ENCODE results near the gene NAA15. TPM values are rescaled to one million over a fixed set of nuclear protein-coding genes. Genes with fewer than 3 reads are reported as not detected.
A peak's percentile ranks its signal among the peaks of the same experiment; 100 is the strongest.

NAA15 gene
- total and polyA plus RNA-seq, 2 of the 8 experiments (the other 6 are each of a cell fraction or from before 2014, with no cell fraction given): 9.7 to 124 TPM

DNA sequence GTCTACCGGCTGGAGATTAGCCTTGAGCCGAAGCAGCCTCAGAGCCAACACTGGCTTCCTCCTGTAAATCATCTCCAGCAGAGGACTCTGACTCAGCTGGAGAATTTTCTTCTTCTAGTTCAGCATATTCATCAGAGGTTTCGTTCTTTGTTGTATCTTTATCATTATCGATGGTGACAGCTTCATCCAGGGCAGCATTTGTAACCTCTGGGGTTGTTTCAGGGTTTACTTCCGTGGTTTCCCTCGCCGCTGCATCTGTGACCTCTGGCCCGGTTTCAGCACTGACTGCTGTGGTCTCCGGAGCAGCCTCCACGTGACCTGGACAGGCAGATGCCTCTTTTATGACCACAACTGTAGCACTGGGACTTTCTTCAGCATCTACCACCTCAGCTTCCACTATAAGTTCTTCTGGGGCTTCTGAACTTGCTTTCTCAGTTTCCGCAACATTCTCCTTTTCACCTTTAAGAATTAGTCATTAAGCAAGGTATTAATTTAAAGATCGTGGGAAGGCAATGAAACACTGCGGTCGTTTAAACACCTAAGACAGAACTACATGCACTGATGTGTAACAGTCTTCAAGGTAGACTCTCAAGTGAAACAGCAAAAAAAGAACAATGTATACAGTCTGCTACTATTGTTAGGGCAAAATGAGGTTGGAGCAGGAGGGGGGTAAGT is 34.6 kb upstream of the NAA15 start:
- Histone ChIP-seq H3K23me2 (ENCODE audit: low read depth, low read length) (no peaks in the 10 kb centered on the region), H3K4me2 (ENCODE audit: insufficient read depth in 1 of 2, low read depth in 2 of 2, low read length in 2 of 2) (peak overlapping the region in 1 of 2 experiments; percentile 21; a peak in 1 of 4 replicates), H3K27ac (ENCODE audit: low read depth, low read length) (no peak overlapping the region), H2AK5ac (ENCODE audit: low read depth, low read length) (no peak overlapping the region), H3K14ac (ENCODE audit: insufficient read length) (no peak overlapping the region), H2BK20ac (ENCODE audit: low read length) (no peak overlapping the region), H3K79me2 (ENCODE audit: control insufficient read depth in 1 of 2, insufficient read depth in 2 of 2, low read length in 2 of 2) (no peaks in the 10 kb centered on the region), H3K4ac (replicated peaks; ENCODE audit: insufficient read length, low read depth, low read length) (no peak overlapping the region), H4K20me1 (replicated peaks in 1 of 2; ENCODE audit: control insufficient read depth in 1 of 2, insufficient read depth in 2 of 2, low read length in 2 of 2) (no peaks in the 10 kb centered on the region), H4K91ac (replicated peaks; ENCODE audit: insufficient read length, low read length) (no peak overlapping the region), H3K9me3 (ENCODE audit: insufficient read depth in 2 of 2, low read depth in 1 of 2, low read length in 1 of 2) (no peaks in the 10 kb centered on the region), H2BK5ac (ENCODE audit: low read depth, low read length) (no peak overlapping the region), H3K27me3 (replicated peaks in 1 of 4; ENCODE audit: control insufficient read depth in 3 of 4, extremely low read depth in 1 of 4, insufficient read depth in 3 of 4, low read length in 3 of 4) (no peaks in the 10 kb centered on the region), H3K79me1 (ENCODE audit: low read depth, low read length) (no peaks in the 10 kb centered on the region), H2BK120ac (replicated peaks; ENCODE audit: low read depth, low read length) (no peak overlapping the region), H4K5ac (ENCODE audit: insufficient read length, low read depth, low read length) (no peak overlapping the region), H2BK15ac (ENCODE audit: low read length) (no peak overlapping the region; the same call in 1 of the 2 replicates), H3K4me1 (replicated peaks in 1 of 4; ENCODE audit: control insufficient read depth in 3 of 4, insufficient read depth in 4 of 4, low read length in 3 of 4) (peaks cover 0 to 8% (median 2%) of the 10 kb centered on the region in 4 experiments; a peak in 4 of 7 replicates), H2AFZ (ENCODE audit: low read length) (0 out of 2 replicates have a peak overlapping the region, but pooled peaks have one; percentile 67), H3K56ac (replicated peaks; ENCODE audit: insufficient read length, low read depth, low read length) (no peak overlapping the region), H2BK12ac (ENCODE audit: low read depth, low read length) (no peak overlapping the region), H4K8ac (ENCODE audit: extremely low read depth, insufficient read depth, low read length) (no peak overlapping the region), H3K36me3 (ENCODE audit: control insufficient read depth in 2 of 4, insufficient read depth in 4 of 4, low read length in 3 of 4) (no peaks in the 10 kb centered on the region), H3K4me3 (ENCODE audit: extremely low read depth in 1 of 4, insufficient read depth in 2 of 4, low read depth in 3 of 4, low read length in 4 of 4) (no peak overlapping the region), H3K9ac (replicated peaks in 1 of 4; ENCODE audit: extremely low read depth in 1 of 4, low read depth in 3 of 4, low read length in 3 of 4) (no peak overlapping the region), H3K18ac (ENCODE audit: extremely low read depth, low read length) (no peak overlapping the region), H3K23ac (ENCODE audit: insufficient read length) (no peak overlapping the region)
- FAIRE-seq (no peak), DNase-seq (ENCODE audit: low read depth in 1 of 2, low spot score in 2 of 2) (no peak)
- WGBS, 2 experiments (ENCODE audit: extremely low coverage in 1 of 2, insufficient coverage in 1 of 2, insufficient read length in 1 of 2, insufficient replicate concordance in 2 of 2, low coverage in 1 of 2, low lambda C conversion rate in 2 of 2, missing lambda C conversion rate in 1 of 2): 78% methylated on average over 14 of the region's 14 CpGs; no CpG with 5 or more reads in 1 of the 2 experiments
- CTCF ChIA-PET (ENCODE audit: partially characterized antibody): interaction anchor here (0.7 to 2.3 kb wide), 5 partner anchors 10 to 155 kb away, joined by 3 to 10 read pairs (median 3); partner anchors contain the start of gene MGARP
- no peak for TF ChIP-seq POLR2AphosphoS5 (IDR thresholded peaks at IDR 0.05; ENCODE audit: low read depth, low read length)
- TF ChIP-seq, protein P1, sequence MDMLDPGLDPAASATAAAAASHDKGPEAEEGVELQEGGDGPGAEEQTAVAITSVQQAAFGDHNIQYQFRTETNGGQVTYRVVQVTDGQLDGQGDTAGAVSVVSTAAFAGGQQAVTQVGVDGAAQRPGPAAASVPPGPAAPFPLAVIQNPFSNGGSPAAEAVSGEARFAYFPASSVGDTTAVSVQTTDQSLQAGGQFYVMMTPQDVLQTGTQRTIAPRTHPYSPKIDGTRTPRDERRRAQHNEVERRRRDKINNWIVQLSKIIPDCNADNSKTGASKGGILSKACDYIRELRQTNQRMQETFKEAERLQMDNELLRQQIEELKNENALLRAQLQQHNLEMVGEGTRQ (IDR thresholded peaks at IDR 0.05; ENCODE audit: low read length): peak; percentile 18; the same call in 1 of the 2 replicates
- POLR2A ChIA-PET (ENCODE audit: partially characterized antibody): no interaction called here

All from H1 (cell line).